Left lung (tissue), 10 donors: ENCODE data around the gene EEF1AKMT3. TPM values are rescaled to one million over a fixed set of nuclear protein-coding genes. Genes with fewer than 3 reads are reported as not detected.

Experiments
- ATAC-seq: fragments of 200-7000 bp; cut with Tn5 transposase; one replicate; pipeline ENCODE4 v1.9.1; 2020; ENCODE audit warnings: moderate library complexity
- DNase-seq, 4 donors: peaks; one replicate each; pipeline ENCODE4 v3.0.0-alpha.2; 2013 to 2020
- H3K27ac ChIP-seq, 2 donors: fragments of 200-600 bp; sonication (generic) in 1 of 2; one replicate each; pipeline versions ENCODE4 v1.5.0 to v1.8.0; 2020 to 2021
- H3K27me3 ChIP-seq, 2 donors: fragments of 200-600 bp; sonication (generic) in 1 of 2; one replicate each; pipeline versions ENCODE4 v1.5.0 to v1.8.0; 2020 to 2021
- H3K36me3 ChIP-seq, 2 donors: fragments of 200-600 bp; sonication (generic) in 1 of 2; one replicate each; pipeline versions ENCODE4 v1.5.0 to v1.8.0; 2020 to 2021
- H3K4me1 ChIP-seq, 2 donors: fragments of 200-600 bp; one replicate each; pipeline ENCODE4 v1.8.0; 2021
- H3K4me3 ChIP-seq, 2 donors: fragments of 200-600 bp; sonication (generic) in 1 of 2; one replicate each; pipeline versions ENCODE4 v1.5.0 to v1.8.0; 2020 to 2021; ENCODE audit warnings: mild to moderate bottlenecking in 1 of 2
- H3K9me3 ChIP-seq, 2 donors: fragments of 200-600 bp; sonication (generic) in 1 of 2; one replicate each; pipeline versions ENCODE4 v1.5.0 to v1.8.0; 2020 to 2021
- intact Hi-C, 2 donors: fragments of 100-400 bp; cut with DNase I; formaldehyde crosslinking; loops; one replicate each; pipeline versions ENCODE4 v1.11.2 to v1.14.2; 2022
- polyA plus RNA-seq, 6 donors: library from polyadenylated mRNA; unstranded; fragments of 120-200 nt; gene quantifications; one replicate each; pipeline ENCODE4 v1.2.1, GENCODE V29; 2013; ENCODE audit not compliant: insufficient read length in 6 of 6
- total RNA-seq, 2 donors: library from RNA; stranded (reverse); fragmentation: NEBNext Ultra II Directional; extraction: Animal tissue kit (Norgen Biotek cat#: 25700); gene quantifications; one replicate each; pipeline ENCODE4 v1.2.1, GENCODE V29; 2021
- TF ChIP-seq, protein P1 (sequence below), 2 donors: fragments of 200-600 bp; sonication (generic) in 1 of 2; IDR thresholded peaks; one replicate each; pipeline versions ENCODE4 v1.5.0 to v1.8.0; 2021; ENCODE audit warnings: antibody characterized with exemption in 2 of 2
- donor health status: DM: no; HTN: yes; CAD: no.
- donor health status: DM: no; HTN: no; CAD: no.

EEF1AKMT3 gene
- total and polyA plus RNA-seq, 8 donors = 6.2 to 19.7 (median 16.6) TPM

GRCh38 chr12:57813111-57813970 is 40.9 kb downstream of the EEF1AKMT3 start:
- Histone ChIP-seq H3K9me3 (no peaks in the 10 kb centered on the region), H3K27ac (no peak overlapping the region), H3K4me1 (peaks cover 15 to 38% of the 10 kb centered on the region in 2 donors), H3K27me3 (no peaks in the 10 kb centered on the region), H3K36me3 (peaks cover 0 to 49% of the 10 kb centered on the region in 2 donors), H3K4me3 (no peak overlapping the region)
- intact Hi-C loops = no loop called here
- ATAC-seq = no peak
- TF ChIP-seq, protein P1, sequence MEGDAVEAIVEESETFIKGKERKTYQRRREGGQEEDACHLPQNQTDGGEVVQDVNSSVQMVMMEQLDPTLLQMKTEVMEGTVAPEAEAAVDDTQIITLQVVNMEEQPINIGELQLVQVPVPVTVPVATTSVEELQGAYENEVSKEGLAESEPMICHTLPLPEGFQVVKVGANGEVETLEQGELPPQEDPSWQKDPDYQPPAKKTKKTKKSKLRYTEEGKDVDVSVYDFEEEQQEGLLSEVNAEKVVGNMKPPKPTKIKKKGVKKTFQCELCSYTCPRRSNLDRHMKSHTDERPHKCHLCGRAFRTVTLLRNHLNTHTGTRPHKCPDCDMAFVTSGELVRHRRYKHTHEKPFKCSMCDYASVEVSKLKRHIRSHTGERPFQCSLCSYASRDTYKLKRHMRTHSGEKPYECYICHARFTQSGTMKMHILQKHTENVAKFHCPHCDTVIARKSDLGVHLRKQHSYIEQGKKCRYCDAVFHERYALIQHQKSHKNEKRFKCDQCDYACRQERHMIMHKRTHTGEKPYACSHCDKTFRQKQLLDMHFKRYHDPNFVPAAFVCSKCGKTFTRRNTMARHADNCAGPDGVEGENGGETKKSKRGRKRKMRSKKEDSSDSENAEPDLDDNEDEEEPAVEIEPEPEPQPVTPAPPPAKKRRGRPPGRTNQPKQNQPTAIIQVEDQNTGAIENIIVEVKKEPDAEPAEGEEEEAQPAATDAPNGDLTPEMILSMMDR (IDR thresholded peaks at IDR 0.05) = no peak
- no peak for DNase-seq

GRCh38 chr12:57813971-57814772 is 41.8 kb downstream of the EEF1AKMT3 start:
- TF ChIP-seq, protein P1 (IDR thresholded peaks at IDR 0.05) = no peak
- Histone ChIP-seq H3K27me3 (no peaks in the 10 kb centered on the region), H3K9me3 (no peaks in the 10 kb centered on the region), H3K4me3 (no peak overlapping the region), H3K4me1 (peaks cover 15 to 46% of the 10 kb centered on the region in 2 donors), H3K27ac (no peak overlapping the region), H3K36me3 (peaks cover 0 to 49% of the 10 kb centered on the region in 2 donors)
- ATAC-seq = no peak
- intact Hi-C loops = no loop called here
- no peak for DNase-seq

DNA sequence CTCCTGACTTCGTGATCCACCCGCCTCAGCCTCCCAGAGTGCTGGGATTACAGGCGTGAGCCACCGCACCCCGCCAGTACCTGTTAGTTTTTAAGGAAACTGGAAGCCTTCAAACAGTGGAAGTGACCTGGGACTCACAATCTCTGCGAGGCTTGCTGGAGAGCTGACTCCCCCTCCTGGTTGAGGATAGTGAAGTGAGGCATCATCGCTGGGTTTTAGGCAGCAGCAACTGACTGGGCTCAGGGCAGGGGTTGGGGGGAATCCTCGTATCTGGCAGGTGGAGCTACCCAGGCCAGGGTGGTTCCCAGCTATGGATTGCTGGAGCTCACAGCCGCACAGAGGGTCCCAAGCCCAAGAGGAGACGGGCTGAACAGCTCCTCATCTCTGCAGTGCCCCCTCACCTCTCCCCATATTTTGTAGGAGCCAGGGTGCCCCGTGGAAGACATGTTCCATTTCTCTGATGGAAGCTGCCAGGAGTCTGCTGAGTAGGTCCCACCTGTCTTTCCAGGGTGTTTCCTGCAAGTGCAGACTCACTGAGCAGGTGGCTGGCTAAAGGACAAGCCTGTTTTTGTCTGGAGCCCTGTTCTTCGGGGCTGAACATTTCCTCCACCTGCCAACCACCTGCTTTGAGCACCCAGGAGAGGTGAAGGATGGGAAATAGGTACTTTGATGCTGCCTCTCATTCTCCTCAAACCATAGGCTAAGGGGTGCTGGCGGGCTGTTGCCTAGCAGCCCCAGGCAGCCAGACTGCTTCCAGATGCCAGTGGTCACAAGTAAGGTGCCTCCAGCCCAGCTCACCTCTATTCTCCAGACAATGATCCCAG is 43.0 kb downstream of the EEF1AKMT3 start:
- Histone ChIP-seq H3K27ac (peak overlapping the region in 1 of 2 donors; percentile 73), H3K27me3 (no peaks in the 10 kb centered on the region), H3K4me3 (no peak overlapping the region), H3K9me3 (no peaks in the 10 kb centered on the region), H3K36me3 (peaks cover 0 to 49% of the 10 kb centered on the region in 2 donors), H3K4me1 (peaks cover 15 to 53% of the 10 kb centered on the region in 2 donors)
- intact Hi-C loops = no loop called here
- no peak for DNase-seq
- TF ChIP-seq, protein P1 (IDR thresholded peaks at IDR 0.05) = no peak
- ATAC-seq = no peak

DNA sequence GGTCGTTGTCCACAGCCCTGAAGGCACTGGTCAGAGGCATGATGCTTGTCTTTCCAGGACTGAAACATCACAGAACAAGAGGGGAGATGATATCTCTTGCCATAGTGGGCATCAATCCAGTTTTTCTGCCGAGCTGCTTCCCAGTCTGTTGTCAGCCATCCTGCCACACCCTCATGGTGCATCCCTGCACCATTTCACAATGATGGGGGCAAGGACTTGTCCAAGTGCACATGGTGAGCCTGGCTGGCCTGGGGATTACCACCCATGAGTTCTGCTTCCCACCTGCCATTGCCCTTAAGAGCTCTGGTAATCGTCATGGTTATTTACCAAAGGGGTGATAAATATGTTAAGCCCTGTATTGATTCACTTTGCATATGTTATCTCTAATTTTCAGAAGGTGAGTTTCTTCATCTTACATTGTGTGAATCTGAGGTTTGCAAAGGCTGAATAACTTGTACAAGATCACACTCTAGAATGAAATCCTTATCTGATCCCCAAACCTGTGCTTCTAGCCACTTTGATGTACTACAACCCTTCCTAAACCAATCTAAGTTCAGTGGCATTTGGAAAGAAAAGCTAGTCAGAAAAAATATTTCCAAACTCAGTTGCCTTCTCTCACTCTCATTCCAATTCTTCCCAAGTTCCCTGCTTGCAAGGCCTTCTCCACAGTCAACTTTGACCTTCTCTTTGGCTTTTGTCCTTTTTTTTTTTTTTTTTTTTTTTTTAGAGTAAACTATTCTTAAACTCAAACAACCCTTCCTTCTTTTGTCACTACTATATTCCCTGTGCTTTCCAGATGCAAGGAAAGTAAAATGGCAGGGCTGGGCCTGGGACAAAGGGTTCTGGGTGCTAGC is 43.8 kb downstream of the EEF1AKMT3 start:
- TF ChIP-seq, protein P1 (IDR thresholded peaks at IDR 0.05) = no peak
- Histone ChIP-seq H3K27me3 (no peaks in the 10 kb centered on the region), H3K9me3 (no peaks in the 10 kb centered on the region), H3K4me3 (no peak overlapping the region), H3K4me1 (peaks cover 15 to 48% of the 10 kb centered on the region in 2 donors), H3K36me3 (peaks cover 0 to 49% of the 10 kb centered on the region in 2 donors), H3K27ac (peak overlapping the region; percentile 53 to 73)
- intact Hi-C loops = no loop called here
- DNase-seq (no peak), ATAC-seq (no peak)
